ENCODE measurements around the gene CDC42SE2. TPM values are rescaled to one million over a fixed set of nuclear protein-coding genes. Genes with fewer than 3 reads are reported as not detected.

CDC42SE2 gene
- total RNA-seq, 1 experiment from 2014 or later = 46.1 TPM

DNA sequence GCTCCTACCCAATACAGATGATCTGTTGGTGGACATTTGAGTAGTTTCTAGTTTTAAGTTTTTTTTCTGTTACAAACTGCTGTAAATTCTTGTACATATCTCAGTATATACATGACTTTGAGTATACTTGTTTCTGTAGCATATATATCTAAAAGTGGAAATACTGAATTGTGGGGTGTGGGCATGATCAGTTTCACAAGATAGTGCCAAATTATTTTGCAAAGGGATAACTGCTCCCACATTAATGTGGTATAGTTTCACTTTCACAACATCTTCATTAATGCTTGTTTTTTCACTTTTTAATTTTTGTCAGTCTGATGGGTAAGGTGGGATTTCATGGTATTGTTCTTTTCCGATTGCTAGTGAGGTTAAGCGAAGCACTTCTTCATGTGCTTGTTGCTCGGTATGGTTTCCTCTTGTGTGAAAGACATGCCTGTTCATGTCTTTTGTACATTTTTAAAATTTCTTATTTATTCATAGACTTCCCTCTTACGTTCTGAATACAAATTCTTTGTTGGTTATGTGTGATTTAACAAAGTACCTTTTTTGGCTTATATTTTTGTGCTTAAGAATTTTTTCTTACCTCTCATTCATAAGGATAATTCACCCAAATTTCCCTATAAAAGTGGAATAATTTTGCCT is 103.5 kb downstream of the CDC42SE2 start:
- ChIA-PET POLR2A (no interaction called here), CTCF (no interaction called here)
- DNase-seq (ENCODE audit: low read depth, low spot score) = no peak
- Histone ChIP-seq H3K36me3 (ENCODE audit: control insufficient read depth, insufficient read depth, low read length) (no peaks in the 10 kb centered on the region), H3K4me1 (ENCODE audit: control insufficient read depth, insufficient read depth, low read length) (no peaks in the 10 kb centered on the region), H3K4me3 (ENCODE audit: low read depth in 2 of 2, low read length in 2 of 2) (no peak overlapping the region), H3K27me3 (ENCODE audit: control insufficient read depth, insufficient read depth, low read length) (no peaks in the 10 kb centered on the region), H3K27ac (ENCODE audit: low read length) (no peak overlapping the region), H3K9me3 (ENCODE audit: control insufficient read depth, insufficient read depth, low read depth, low read length) (no peaks in the 10 kb centered on the region)
- no peak for TF ChIP-seq CTCF (IDR thresholded peaks at IDR 0.05)
- TF ChIP-seq SIN3A (IDR thresholded peaks at IDR 0.05; ENCODE audit: borderline replicate concordance, insufficient read depth, low read depth, low read length) = no peak
- no peak for TF ChIP-seq POLR2AphosphoS5 (IDR thresholded peaks at IDR 0.05; ENCODE audit: low read depth, low read length)
- TF ChIP-seq TCF7L2 (IDR thresholded peaks at IDR 0.05; ENCODE audit: low read depth, low read length) = no peak
- TF ChIP-seq, protein P1, sequence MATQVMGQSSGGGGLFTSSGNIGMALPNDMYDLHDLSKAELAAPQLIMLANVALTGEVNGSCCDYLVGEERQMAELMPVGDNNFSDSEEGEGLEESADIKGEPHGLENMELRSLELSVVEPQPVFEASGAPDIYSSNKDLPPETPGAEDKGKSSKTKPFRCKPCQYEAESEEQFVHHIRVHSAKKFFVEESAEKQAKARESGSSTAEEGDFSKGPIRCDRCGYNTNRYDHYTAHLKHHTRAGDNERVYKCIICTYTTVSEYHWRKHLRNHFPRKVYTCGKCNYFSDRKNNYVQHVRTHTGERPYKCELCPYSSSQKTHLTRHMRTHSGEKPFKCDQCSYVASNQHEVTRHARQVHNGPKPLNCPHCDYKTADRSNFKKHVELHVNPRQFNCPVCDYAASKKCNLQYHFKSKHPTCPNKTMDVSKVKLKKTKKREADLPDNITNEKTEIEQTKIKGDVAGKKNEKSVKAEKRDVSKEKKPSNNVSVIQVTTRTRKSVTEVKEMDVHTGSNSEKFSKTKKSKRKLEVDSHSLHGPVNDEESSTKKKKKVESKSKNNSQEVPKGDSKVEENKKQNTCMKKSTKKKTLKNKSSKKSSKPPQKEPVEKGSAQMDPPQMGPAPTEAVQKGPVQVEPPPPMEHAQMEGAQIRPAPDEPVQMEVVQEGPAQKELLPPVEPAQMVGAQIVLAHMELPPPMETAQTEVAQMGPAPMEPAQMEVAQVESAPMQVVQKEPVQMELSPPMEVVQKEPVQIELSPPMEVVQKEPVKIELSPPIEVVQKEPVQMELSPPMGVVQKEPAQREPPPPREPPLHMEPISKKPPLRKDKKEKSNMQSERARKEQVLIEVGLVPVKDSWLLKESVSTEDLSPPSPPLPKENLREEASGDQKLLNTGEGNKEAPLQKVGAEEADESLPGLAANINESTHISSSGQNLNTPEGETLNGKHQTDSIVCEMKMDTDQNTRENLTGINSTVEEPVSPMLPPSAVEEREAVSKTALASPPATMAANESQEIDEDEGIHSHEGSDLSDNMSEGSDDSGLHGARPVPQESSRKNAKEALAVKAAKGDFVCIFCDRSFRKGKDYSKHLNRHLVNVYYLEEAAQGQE (IDR thresholded peaks at IDR 0.05; ENCODE audit: insufficient read depth in 1 of 2, low read depth in 2 of 2, low read length in 1 of 2) = no peak
- ATAC-seq = no peak
- in situ Hi-C loops (cut with HindIII; ENCODE audit: low pct_unique_long_range_greater_than_20kb, low sequenced_read_pairs) (no loop called here), intact Hi-C loops (cut with micrococcal nuclease; ENCODE audit: unreplicated experiment) (no loop called here)
- BruUV-seq (replicated peaks) = no TSS peak

DNA sequence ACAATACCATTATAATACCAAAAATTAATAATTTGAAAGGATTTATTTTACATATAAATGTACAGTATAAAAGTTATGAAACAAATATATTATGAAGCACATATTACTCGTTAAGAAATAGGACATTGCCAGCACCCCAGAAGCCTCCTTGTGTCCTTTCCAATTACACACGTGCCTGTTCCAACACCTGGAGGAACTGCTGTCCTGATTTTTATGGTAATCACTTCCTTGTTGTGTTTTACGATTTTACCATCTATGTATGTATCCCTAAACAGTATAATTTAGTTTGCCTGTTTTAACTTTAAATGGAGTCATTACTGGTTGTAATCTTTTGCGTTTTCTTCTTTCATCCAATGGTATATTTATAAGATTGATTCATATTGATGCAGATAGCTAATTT is 105.0 kb downstream of the CDC42SE2 start:
- no peak for TF ChIP-seq CTCF (IDR thresholded peaks at IDR 0.05)
- no peak for TF ChIP-seq TCF7L2 (IDR thresholded peaks at IDR 0.05; ENCODE audit: low read depth, low read length)
- TF ChIP-seq SIN3A (IDR thresholded peaks at IDR 0.05; ENCODE audit: borderline replicate concordance, insufficient read depth, low read depth, low read length) = no peak
- TF ChIP-seq, protein P1 (IDR thresholded peaks at IDR 0.05; ENCODE audit: insufficient read depth in 1 of 2, low read depth in 2 of 2, low read length in 1 of 2) = no peak
- TF ChIP-seq POLR2AphosphoS5 (IDR thresholded peaks at IDR 0.05; ENCODE audit: low read depth, low read length) = no peak
- Histone ChIP-seq H3K4me3 (ENCODE audit: low read depth in 2 of 2, low read length in 2 of 2) (no peak overlapping the region), H3K9me3 (ENCODE audit: control insufficient read depth, insufficient read depth, low read depth, low read length) (no peaks in the 10 kb centered on the region), H3K4me1 (ENCODE audit: control insufficient read depth, insufficient read depth, low read length) (no peaks in the 10 kb centered on the region), H3K27me3 (ENCODE audit: control insufficient read depth, insufficient read depth, low read length) (no peaks in the 10 kb centered on the region), H3K27ac (ENCODE audit: low read length) (no peak overlapping the region), H3K36me3 (ENCODE audit: control insufficient read depth, insufficient read depth, low read length) (no peaks in the 10 kb centered on the region)
- ChIA-PET CTCF (no interaction called here), POLR2A (no interaction called here)
- no TSS peak for BruUV-seq (replicated peaks)
- intact Hi-C loops (cut with micrococcal nuclease; ENCODE audit: unreplicated experiment) (no loop called here), in situ Hi-C loops (cut with HindIII; ENCODE audit: low pct_unique_long_range_greater_than_20kb, low sequenced_read_pairs) (no loop called here)
- DNase-seq (ENCODE audit: low read depth, low spot score) = no peak
- ATAC-seq = no peak
